Spleen (tissue), 7 donors: ENCODE data around the gene CCR8.

Source experiments
- POLR2A ChIP-seq, 3 donors: fragments of 450-650 bp; IDR thresholded peaks; one replicate each; pipeline ENCODE4 v1.5.1; 2017; ENCODE audit warnings: antibody characterized with exemption in 3 of 3, mild to moderate bottlenecking in 1 of 3
- POLR2AphosphoS5 ChIP-seq, 3 donors: sonication (generic); formaldehyde crosslinking; IDR thresholded peaks; one replicate each; pipeline ENCODE4 v1.5.1; 2017; ENCODE audit warnings: antibody characterized with exemption in 3 of 3
- TF ChIP-seq, protein P1 (sequence below), 11 experiments: fragments of 200-600 bp in 7 of 11; fragments of 450-650 bp in 4 of 11; sonication (generic) in 4 of 11; IDR thresholded peaks in 8 of 11; conservative IDR thresholded peaks in 3 of 11; 1 replicate in 7 of 11; 2 replicates in 4 of 11; pipeline versions ENCODE4 v1.4.0 to v1.8.0; 2016 to 2021; ENCODE audit warnings: antibody characterized with exemption in 11 of 11, inconsistent platforms in 4 of 11, mild to moderate bottlenecking in 1 of 11
- donor health status: DM: no; HTN: no; CAD: no; lungs with moderate emphysema.
- donor health status: DM: no; HTN: no; CAD: no.
- donor health status: DM: no; HTN: no; CAD: no.

- TF ChIP-seq, protein P1, sequence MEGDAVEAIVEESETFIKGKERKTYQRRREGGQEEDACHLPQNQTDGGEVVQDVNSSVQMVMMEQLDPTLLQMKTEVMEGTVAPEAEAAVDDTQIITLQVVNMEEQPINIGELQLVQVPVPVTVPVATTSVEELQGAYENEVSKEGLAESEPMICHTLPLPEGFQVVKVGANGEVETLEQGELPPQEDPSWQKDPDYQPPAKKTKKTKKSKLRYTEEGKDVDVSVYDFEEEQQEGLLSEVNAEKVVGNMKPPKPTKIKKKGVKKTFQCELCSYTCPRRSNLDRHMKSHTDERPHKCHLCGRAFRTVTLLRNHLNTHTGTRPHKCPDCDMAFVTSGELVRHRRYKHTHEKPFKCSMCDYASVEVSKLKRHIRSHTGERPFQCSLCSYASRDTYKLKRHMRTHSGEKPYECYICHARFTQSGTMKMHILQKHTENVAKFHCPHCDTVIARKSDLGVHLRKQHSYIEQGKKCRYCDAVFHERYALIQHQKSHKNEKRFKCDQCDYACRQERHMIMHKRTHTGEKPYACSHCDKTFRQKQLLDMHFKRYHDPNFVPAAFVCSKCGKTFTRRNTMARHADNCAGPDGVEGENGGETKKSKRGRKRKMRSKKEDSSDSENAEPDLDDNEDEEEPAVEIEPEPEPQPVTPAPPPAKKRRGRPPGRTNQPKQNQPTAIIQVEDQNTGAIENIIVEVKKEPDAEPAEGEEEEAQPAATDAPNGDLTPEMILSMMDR (IDR thresholded peaks at IDR 0.05 in 8 of 11, conservative IDR thresholded peaks at IDR 0.05 in 3 of 11) = no peak
- TF ChIP-seq POLR2AphosphoS5 (IDR thresholded peaks at IDR 0.05) = no peak
- no peak for TF ChIP-seq POLR2A (IDR thresholded peaks at IDR 0.05)
Observed at GRCh38 chr3:39281533-39281932, 48.0 kb upstream of the CCR8 start.
